ENCODE results near the gene KIF15.

Gene KIF15

GRCh38 chr3:44827196-44827595 lies 65.6 kb downstream of the KIF15 start:
- no peak for DNase-seq (ENCODE audit: low read depth)
- TF ChIP-seq CTCF (IDR thresholded peaks at IDR 0.05; ENCODE audit: control insufficient read depth, extremely low read depth, insufficient read depth) = no peak
- H3K4me3 ChIP-seq (ENCODE audit: low read depth, low read length) = no peak overlapping the region

GRCh38 chr3:44831232-44831631 lies 69.6 kb downstream of the KIF15 start:
- no peak for TF ChIP-seq CTCF (IDR thresholded peaks at IDR 0.05; ENCODE audit: control insufficient read depth, extremely low read depth, insufficient read depth)
- no peak for DNase-seq (ENCODE audit: low read depth)
- H3K4me3 ChIP-seq (ENCODE audit: low read depth, low read length) = no peak overlapping the region

GRCh38 chr3:44832032-44832431 lies 70.4 kb downstream of the KIF15 start:
- no peak for TF ChIP-seq CTCF (IDR thresholded peaks at IDR 0.05; ENCODE audit: control insufficient read depth, extremely low read depth, insufficient read depth)
- DNase-seq (ENCODE audit: low read depth) = no peak
- no peak overlapping the region for H3K4me3 ChIP-seq (ENCODE audit: low read depth, low read length)

GRCh38 chr3:44832965-44833364 lies 71.4 kb downstream of the KIF15 start:
- no peak for DNase-seq (ENCODE audit: low read depth)
- H3K4me3 ChIP-seq (ENCODE audit: low read depth, low read length) = no peak overlapping the region
- TF ChIP-seq CTCF (IDR thresholded peaks at IDR 0.05; ENCODE audit: control insufficient read depth, extremely low read depth, insufficient read depth) = no peak

GRCh38 chr3:44833394-44833793 lies 71.8 kb downstream of the KIF15 start:
- H3K4me3 ChIP-seq (ENCODE audit: low read depth, low read length) = no peak overlapping the region
- TF ChIP-seq CTCF (IDR thresholded peaks at IDR 0.05; ENCODE audit: control insufficient read depth, extremely low read depth, insufficient read depth) = no peak
- no peak for DNase-seq (ENCODE audit: low read depth)

GRCh38 chr3:44835684-44836083 lies 74.1 kb downstream of the KIF15 start:
- no peak overlapping the region for H3K4me3 ChIP-seq (ENCODE audit: low read depth, low read length)
- no peak for DNase-seq (ENCODE audit: low read depth)
- TF ChIP-seq CTCF (IDR thresholded peaks at IDR 0.05; ENCODE audit: control insufficient read depth, extremely low read depth, insufficient read depth) = no peak

GRCh38 chr3:44842376-44842775 lies 80.8 kb downstream of the KIF15 start:
- H3K4me3 ChIP-seq (ENCODE audit: low read depth, low read length) = no peak overlapping the region
- no peak for DNase-seq (ENCODE audit: low read depth)
- no peak for TF ChIP-seq CTCF (IDR thresholded peaks at IDR 0.05; ENCODE audit: control insufficient read depth, extremely low read depth, insufficient read depth)

All from LNCaP clone FGC (cell line).